ENCODE data around the gene MRPL53. TPM values are rescaled to one million over a fixed set of nuclear protein-coding genes. Genes with fewer than 3 reads are reported as not detected.

Gene MRPL53
- total RNA-seq, 4 donors from 2014 or later: 26.5 to 48.7 (median 41.5) TPM

- Histone ChIP-seq H3K4me3 (no peak overlapping the region), H3K27me3 (peaks cover 0 to 12% (median 0%) of the 10 kb centered on the region in 3 donors), H3K27ac (no peak overlapping the region), H3K9me3 (no peaks in the 10 kb centered on the region), H3K36me3 (no peaks in the 10 kb centered on the region), H3K4me1 (peaks cover 20 to 21% of the 10 kb centered on the region in 2 donors)
- ATAC-seq (no peak), DNase-seq (no peak)
- no peak for TF ChIP-seq CTCF (IDR thresholded peaks at IDR 0.05 in 4 of 5, conservative IDR thresholded peaks at IDR 0.05 in 1 of 5)
- no peak for TF ChIP-seq POLR2A (IDR thresholded peaks at IDR 0.05)
- in situ Hi-C loops (cut with MboI; ENCODE audit: low sequenced_read_pairs in 4 of 4) (no loop called here), intact Hi-C loops (cut with DNase I; ENCODE audit: low total_unique reads) (no loop called here)
Measured at GRCh38 chr2:74436111-74436805, 36.2 kb downstream of the MRPL53 start.

GRCh38 chr2:74430502-74430901, 42.0 kb downstream of the MRPL53 start:
- Histone ChIP-seq H3K9me3 (no peaks in the 10 kb centered on the region), H3K4me1 (no peaks in the 10 kb centered on the region), H3K4me3 (no peak overlapping the region), H3K27me3 (no peaks in the 10 kb centered on the region), H3K36me3 (peaks cover 0 to 17% of the 10 kb centered on the region in 2 donors), H3K27ac (no peak overlapping the region)
- ATAC-seq (no peak), DNase-seq (no peak)
- intact Hi-C loops (cut with DNase I; ENCODE audit: low total_unique reads): no loop called here
- in situ Hi-C loops (cut with MboI; ENCODE audit: low sequenced_read_pairs in 4 of 4): no loop called here
- TF ChIP-seq CTCF (IDR thresholded peaks at IDR 0.05 in 4 of 5, conservative IDR thresholded peaks at IDR 0.05 in 1 of 5) (no peak), POLR2A (IDR thresholded peaks at IDR 0.05) (no peak)

GRCh38 chr2:74429487-74430451, 42.7 kb downstream of the MRPL53 start:
- Histone ChIP-seq H3K9me3 (no peaks in the 10 kb centered on the region), H3K36me3 (peaks cover 0 to 17% of the 10 kb centered on the region in 2 donors), H3K27me3 (no peaks in the 10 kb centered on the region), H3K27ac (no peak overlapping the region), H3K4me3 (no peak overlapping the region), H3K4me1 (no peaks in the 10 kb centered on the region)
- intact Hi-C loops (cut with DNase I; ENCODE audit: low total_unique reads): no loop called here
- ATAC-seq: no peak
- no peak for TF ChIP-seq CTCF (IDR thresholded peaks at IDR 0.05 in 4 of 5, conservative IDR thresholded peaks at IDR 0.05 in 1 of 5)
- no peak for TF ChIP-seq POLR2A (IDR thresholded peaks at IDR 0.05)
- in situ Hi-C loops (cut with MboI; ENCODE audit: low sequenced_read_pairs in 4 of 4): no loop called here
- DNase-seq: no peak

GRCh38 chr2:74428675-74429074, 43.8 kb downstream of the MRPL53 start:
- intact Hi-C loops (cut with DNase I; ENCODE audit: low total_unique reads) (no loop called here), in situ Hi-C loops (cut with MboI; ENCODE audit: low sequenced_read_pairs in 4 of 4) (no loop called here)
- no peak for ATAC-seq
- H3K27ac ChIP-seq: no peak overlapping the region
- no peak for DNase-seq
- H3K36me3 ChIP-seq: peaks cover 0 to 17% of the 10 kb centered on the region in 2 donors
- no peaks in the 10 kb centered on the region for H3K27me3 ChIP-seq
- no peaks in the 10 kb centered on the region for H3K4me1 ChIP-seq
- no peaks in the 10 kb centered on the region for H3K9me3 ChIP-seq
- TF ChIP-seq POLR2A (IDR thresholded peaks at IDR 0.05): no peak
- TF ChIP-seq CTCF (IDR thresholded peaks at IDR 0.05 in 4 of 5, conservative IDR thresholded peaks at IDR 0.05 in 1 of 5): no peak
- H3K4me3 ChIP-seq: no peak overlapping the region

Measured in gastrocnemius medialis (tissue), 4 donors.